HG02763 (cell line): ENCODE results near the gene ZCWPW1.
A peak's percentile ranks its signal among the peaks of the same experiment; 100 is the strongest.

ENCODE experiments used
- ATAC-seq: cut with Tn5 transposase; IDR thresholded peaks from one replicate; pipeline ENCODE4 v1.9.1; 2021; ENCODE audit warnings: mild to moderate bottlenecking, moderate library complexity; ENCODE audit not compliant: unreplicated experiment

Gene ZCWPW1

GRCh38 chr7:100428199-100428966 is at the start of gene ZCWPW1:
ZCWPW1 (minus strand) TSS chr7:100428703; CDS start chr7:100420649, 8,054 bp downstream.
- ATAC-seq, result peak; percentile 43

- no peak for ATAC-seq
These were observed 49.4 kb upstream of the ZCWPW1 start for GRCh38 chr7:100477871-100478267.

- no peak for ATAC-seq
These were observed 48.7 kb upstream of the ZCWPW1 start for GRCh38 chr7:100476903-100477870.

- ATAC-seq, result no peak
These were observed 47.7 kb upstream of the ZCWPW1 start for GRCh38 chr7:100476101-100476780.

GRCh38 chr7:100475549-100475948 is 47.0 kb upstream of the ZCWPW1 start:
- ATAC-seq, result no peak

GRCh38 chr7:100472854-100473499 is 44.5 kb upstream of the ZCWPW1 start:
- ATAC-seq, result no peak

- ATAC-seq, result no peak
These were observed 43.8 kb upstream of the ZCWPW1 start for GRCh38 chr7:100472121-100472851.

GRCh38 chr7:100471021-100471420 is 42.5 kb upstream of the ZCWPW1 start:
- ATAC-seq, result no peak

GRCh38 chr7:100469227-100470044 is 40.9 kb upstream of the ZCWPW1 start:
- peak; percentile 61 for ATAC-seq

GRCh38 chr7:100467638-100468373 is 39.3 kb upstream of the ZCWPW1 start:
- ATAC-seq, result no peak

GRCh38 chr7:100466653-100467605 is 38.4 kb upstream of the ZCWPW1 start:
- no peak for ATAC-seq

- no peak for ATAC-seq
These were observed 37.3 kb upstream of the ZCWPW1 start for GRCh38 chr7:100465702-100466311.

GRCh38 chr7:100465299-100465698 is 36.8 kb upstream of the ZCWPW1 start:
- ATAC-seq, result no peak

GRCh38 chr7:100464791-100465190 is 36.3 kb upstream of the ZCWPW1 start:
- ATAC-seq, result no peak

GRCh38 chr7:100464210-100464660 is 35.7 kb upstream of the ZCWPW1 start, which contains the start of gene SPACDR:
SPACDR (minus strand) TSS chr7:100464260; CDS start chr7:100464025, 235 bp downstream.
- ATAC-seq, result no peak

- ATAC-seq, result no peak
These were observed 28.5 kb upstream of the ZCWPW1 start for GRCh38 chr7:100457033-100457432.

- no peak for ATAC-seq
These were observed 28.1 kb upstream of the ZCWPW1 start for GRCh38 chr7:100456562-100456961.
